GM19193 (cell line): ENCODE data around the gene WNK1.

Source experiments
- POLR2A ChIP-seq: IDR thresholded peaks from 4 replicates; pipeline ENCODE4 v1.6.1; 2011; ENCODE audit not compliant: insufficient read depth, insufficient read length; ENCODE audit errors: extremely low read depth

The WNK1 gene

GRCh38 chr12:903055-903454 lies 150.7 kb downstream of the WNK1 start:
- no peak for TF ChIP-seq POLR2A

- no peak for TF ChIP-seq POLR2A
Measured at GRCh38 chr12:904010-904414, 151.6 kb downstream of the WNK1 start.

- TF ChIP-seq POLR2A: no peak
Measured at GRCh38 chr12:905261-906031, 153.1 kb downstream of the WNK1 start.

- TF ChIP-seq POLR2A: no peak
Measured at GRCh38 chr12:906062-906585, 153.7 kb downstream of the WNK1 start.

GRCh38 chr12:907413-908185 lies 155.2 kb downstream of the WNK1 start:
- TF ChIP-seq POLR2A: no peak

- no peak for TF ChIP-seq POLR2A
Measured at GRCh38 chr12:909861-910260, 157.5 kb downstream of the WNK1 start.

- no peak for TF ChIP-seq POLR2A
Measured at GRCh38 chr12:910416-910815, 158.0 kb downstream of the WNK1 start.

GRCh38 chr12:911191-911826 lies 158.9 kb downstream of the WNK1 start:
- TF ChIP-seq POLR2A: no peak

- TF ChIP-seq POLR2A: no peak
Measured at GRCh38 chr12:912466-913235, 160.3 kb downstream of the WNK1 start.

GRCh38 chr12:913919-914698 lies 161.7 kb downstream of the WNK1 start:
- no peak for TF ChIP-seq POLR2A

GRCh38 chr12:915090-915489 lies 162.7 kb downstream of the WNK1 start:
- no peak for TF ChIP-seq POLR2A

GRCh38 chr12:916240-916639 lies 163.9 kb downstream of the WNK1 start:
- TF ChIP-seq POLR2A: no peak

- TF ChIP-seq POLR2A: no peak
Measured at GRCh38 chr12:916712-917445, 164.5 kb downstream of the WNK1 start.
